PC-3 (cell line): ENCODE data around the gene QPCT.

Experiments used
- EZH2 ChIP-seq: fragments of 300-600 bp; sonication (generic); IDR thresholded peaks from one replicate; pipeline ENCODE4 v1.6.1; 2017; ENCODE audit warnings: antibody characterized with exemption, mild to moderate bottlenecking, low read length; ENCODE audit not compliant: unreplicated experiment
- EZH2phosphoT487 ChIP-seq: fragments of 300-600 bp; sonication (generic); IDR thresholded peaks from 2 replicates; pipeline ENCODE4 v1.6.1; 2018; ENCODE audit warnings: mild to moderate bottlenecking, antibody characterized with exemption, low read length, borderline replicate concordance
- TF ChIP-seq, protein P1 (sequence below): fragments of 300-600 bp; sonication (generic); conservative IDR thresholded peaks from 2 replicates; pipeline ENCODE4 v1.5.1; 2017; ENCODE audit warnings: antibody characterized with exemption, low read depth, mild to moderate bottlenecking, low read length

DNA sequence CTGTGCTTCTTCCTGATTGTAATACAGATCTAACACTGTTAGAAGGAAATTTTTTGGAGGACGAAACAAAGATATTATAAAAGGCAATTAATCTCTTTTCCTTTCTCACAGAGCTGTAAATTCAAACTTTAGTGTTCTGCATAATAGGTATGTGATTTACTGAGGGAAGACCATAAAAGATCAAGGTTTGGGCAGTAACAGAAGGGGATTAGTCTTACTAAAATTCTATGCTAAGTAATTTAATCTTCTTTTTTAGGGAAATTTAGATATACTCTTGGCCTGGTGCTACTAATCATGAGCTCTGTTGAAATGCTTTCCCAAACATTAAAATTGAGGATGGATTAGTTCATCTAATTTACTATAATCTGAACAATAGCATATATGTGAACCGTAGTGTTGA is 8.8 kb upstream of the QPCT start:
- TF ChIP-seq EZH2, result no peak
- TF ChIP-seq, protein P1, sequence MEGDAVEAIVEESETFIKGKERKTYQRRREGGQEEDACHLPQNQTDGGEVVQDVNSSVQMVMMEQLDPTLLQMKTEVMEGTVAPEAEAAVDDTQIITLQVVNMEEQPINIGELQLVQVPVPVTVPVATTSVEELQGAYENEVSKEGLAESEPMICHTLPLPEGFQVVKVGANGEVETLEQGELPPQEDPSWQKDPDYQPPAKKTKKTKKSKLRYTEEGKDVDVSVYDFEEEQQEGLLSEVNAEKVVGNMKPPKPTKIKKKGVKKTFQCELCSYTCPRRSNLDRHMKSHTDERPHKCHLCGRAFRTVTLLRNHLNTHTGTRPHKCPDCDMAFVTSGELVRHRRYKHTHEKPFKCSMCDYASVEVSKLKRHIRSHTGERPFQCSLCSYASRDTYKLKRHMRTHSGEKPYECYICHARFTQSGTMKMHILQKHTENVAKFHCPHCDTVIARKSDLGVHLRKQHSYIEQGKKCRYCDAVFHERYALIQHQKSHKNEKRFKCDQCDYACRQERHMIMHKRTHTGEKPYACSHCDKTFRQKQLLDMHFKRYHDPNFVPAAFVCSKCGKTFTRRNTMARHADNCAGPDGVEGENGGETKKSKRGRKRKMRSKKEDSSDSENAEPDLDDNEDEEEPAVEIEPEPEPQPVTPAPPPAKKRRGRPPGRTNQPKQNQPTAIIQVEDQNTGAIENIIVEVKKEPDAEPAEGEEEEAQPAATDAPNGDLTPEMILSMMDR, result no peak
- no peak for TF ChIP-seq EZH2phosphoT487
